Neural progenitor cell (in vitro differentiated cells): Measurements from ENCODE around the gene CYP4F3.

Source experiments
- EZH2 ChIP-seq: fragments of 200-600 bp; sonication (generic); IDR thresholded peaks from 2 replicates; pipeline ENCODE4 v1.6.1; 2017; ENCODE audit warnings: antibody characterized with exemption, mild to moderate bottlenecking, moderate library complexity
- TF ChIP-seq, protein P1 (sequence below): fragments of 200-600 bp; sonication (generic); IDR thresholded peaks from 2 replicates; pipeline ENCODE4 v1.5.1; 2017; ENCODE audit warnings: antibody characterized with exemption, mild to moderate bottlenecking

DNA sequence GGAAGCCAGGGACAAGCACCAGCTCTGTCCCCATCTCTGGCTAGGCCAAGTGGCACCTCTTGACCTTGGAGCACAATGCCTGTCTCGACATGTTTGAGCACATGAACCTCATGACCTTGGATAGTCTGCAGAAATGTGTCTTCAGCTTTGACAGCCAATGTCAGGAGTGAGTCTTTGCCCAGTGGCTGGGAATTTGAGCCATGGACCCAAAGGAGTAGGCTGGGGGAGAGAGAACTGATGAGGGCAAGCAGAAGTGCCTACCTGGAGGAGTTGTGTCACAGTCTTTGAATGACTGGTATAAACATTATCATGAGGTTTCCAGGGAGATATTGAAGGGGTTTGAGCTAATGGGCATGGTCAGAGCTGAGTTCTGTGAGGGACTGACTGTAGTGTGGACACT lies 25.5 kb downstream of the CYP4F3 start:
- TF ChIP-seq, protein P1, sequence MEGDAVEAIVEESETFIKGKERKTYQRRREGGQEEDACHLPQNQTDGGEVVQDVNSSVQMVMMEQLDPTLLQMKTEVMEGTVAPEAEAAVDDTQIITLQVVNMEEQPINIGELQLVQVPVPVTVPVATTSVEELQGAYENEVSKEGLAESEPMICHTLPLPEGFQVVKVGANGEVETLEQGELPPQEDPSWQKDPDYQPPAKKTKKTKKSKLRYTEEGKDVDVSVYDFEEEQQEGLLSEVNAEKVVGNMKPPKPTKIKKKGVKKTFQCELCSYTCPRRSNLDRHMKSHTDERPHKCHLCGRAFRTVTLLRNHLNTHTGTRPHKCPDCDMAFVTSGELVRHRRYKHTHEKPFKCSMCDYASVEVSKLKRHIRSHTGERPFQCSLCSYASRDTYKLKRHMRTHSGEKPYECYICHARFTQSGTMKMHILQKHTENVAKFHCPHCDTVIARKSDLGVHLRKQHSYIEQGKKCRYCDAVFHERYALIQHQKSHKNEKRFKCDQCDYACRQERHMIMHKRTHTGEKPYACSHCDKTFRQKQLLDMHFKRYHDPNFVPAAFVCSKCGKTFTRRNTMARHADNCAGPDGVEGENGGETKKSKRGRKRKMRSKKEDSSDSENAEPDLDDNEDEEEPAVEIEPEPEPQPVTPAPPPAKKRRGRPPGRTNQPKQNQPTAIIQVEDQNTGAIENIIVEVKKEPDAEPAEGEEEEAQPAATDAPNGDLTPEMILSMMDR, result no peak
- TF ChIP-seq EZH2, result no peak
